Mesothelial cell of epicardium (in vitro differentiated cells): ENCODE measurements around the gene GRK4. TPM values are rescaled to one million over a fixed set of nuclear protein-coding genes. Genes with fewer than 3 reads are reported as not detected.

Source experiments
- DNase-seq, 2 experiments: peaks; one replicate each; pipeline ENCODE4 v3.0.0; 2021; ENCODE audit warnings: low spot score in 2 of 2; ENCODE audit not compliant: unreplicated experiment in 2 of 2
- H3K27ac Mint-ChIP-seq: 2 replicates; pipeline ENCODE4 v1.8.0; 2021; ENCODE audit warnings: mixed read lengths
- H3K27me3 Mint-ChIP-seq: 2 replicates; pipeline ENCODE4 v1.8.0; 2021; ENCODE audit warnings: low read depth, mixed read lengths
- H3K36me3 Mint-ChIP-seq: 2 replicates; pipeline ENCODE4 v1.8.0; 2021; ENCODE audit warnings: mixed read lengths
- H3K4me1 Mint-ChIP-seq: 2 replicates; pipeline ENCODE4 v1.8.0; 2021; ENCODE audit warnings: mixed read lengths
- H3K4me3 Mint-ChIP-seq: 2 replicates; pipeline ENCODE4 v1.8.0; 2021; ENCODE audit warnings: mild to moderate bottlenecking, moderate library complexity, mixed read lengths
- H3K9me3 Mint-ChIP-seq: 2 replicates; pipeline ENCODE4 v1.8.0; 2021; ENCODE audit warnings: mixed read lengths
- total RNA-seq: library from RNA; stranded (reverse); gene quantifications from 3 replicates; pipeline ENCODE4 v1.2.1, GENCODE V29; 2021
- TF ChIP-seq, protein P1 (sequence below): fragments of 200-600 bp; sonication (generic); IDR thresholded peaks from one replicate; pipeline ENCODE4 v1.5.0; 2021; ENCODE audit warnings: antibody characterized with exemption; ENCODE audit not compliant: unreplicated experiment

The GRK4 gene
- total RNA-seq, 1 donor from 2014 or later = 18.4 TPM

DNA sequence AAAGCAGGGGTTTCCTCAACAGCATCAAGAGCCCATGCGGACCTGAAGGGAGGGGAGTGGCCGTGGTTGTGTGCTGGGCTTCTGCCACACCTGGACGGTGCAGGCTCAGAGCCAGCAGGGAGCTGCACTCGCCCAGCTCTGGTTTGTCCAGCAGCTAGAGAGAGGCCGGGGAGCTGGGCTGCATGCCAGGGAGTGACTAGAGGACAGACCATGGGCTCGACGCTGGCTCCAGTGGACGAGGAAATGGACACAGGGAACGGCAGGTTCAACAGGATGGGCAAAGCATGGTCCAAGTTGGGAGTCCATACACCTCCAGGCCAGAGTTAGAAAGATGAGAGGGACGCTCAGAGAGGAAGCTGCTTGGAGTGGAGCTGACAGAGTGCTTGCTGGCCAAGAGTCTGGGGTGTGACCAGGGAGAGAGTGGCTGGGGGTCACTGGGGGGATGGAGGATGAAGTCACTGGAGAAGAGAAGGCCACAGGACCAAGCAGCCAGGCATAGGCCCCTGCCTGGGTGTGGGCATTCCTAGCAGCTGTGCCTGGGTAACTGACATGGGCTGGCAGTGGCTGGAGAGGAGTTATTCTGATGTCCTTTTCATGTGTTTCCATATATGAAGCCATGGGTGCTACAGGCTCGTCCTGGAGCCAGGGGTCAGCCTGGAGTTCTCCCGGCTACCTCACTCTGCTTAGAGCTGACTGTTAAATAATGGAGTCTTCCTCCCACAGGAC lies 68.1 kb downstream of the GRK4 start:
- DNase-seq = no peak
- H3K4me3 Mint-ChIP-seq = no peak overlapping the region
- no peaks in the 10 kb centered on the region for H3K27me3 Mint-ChIP-seq
- no peaks in the 10 kb centered on the region for H3K36me3 Mint-ChIP-seq
- TF ChIP-seq, protein P1, sequence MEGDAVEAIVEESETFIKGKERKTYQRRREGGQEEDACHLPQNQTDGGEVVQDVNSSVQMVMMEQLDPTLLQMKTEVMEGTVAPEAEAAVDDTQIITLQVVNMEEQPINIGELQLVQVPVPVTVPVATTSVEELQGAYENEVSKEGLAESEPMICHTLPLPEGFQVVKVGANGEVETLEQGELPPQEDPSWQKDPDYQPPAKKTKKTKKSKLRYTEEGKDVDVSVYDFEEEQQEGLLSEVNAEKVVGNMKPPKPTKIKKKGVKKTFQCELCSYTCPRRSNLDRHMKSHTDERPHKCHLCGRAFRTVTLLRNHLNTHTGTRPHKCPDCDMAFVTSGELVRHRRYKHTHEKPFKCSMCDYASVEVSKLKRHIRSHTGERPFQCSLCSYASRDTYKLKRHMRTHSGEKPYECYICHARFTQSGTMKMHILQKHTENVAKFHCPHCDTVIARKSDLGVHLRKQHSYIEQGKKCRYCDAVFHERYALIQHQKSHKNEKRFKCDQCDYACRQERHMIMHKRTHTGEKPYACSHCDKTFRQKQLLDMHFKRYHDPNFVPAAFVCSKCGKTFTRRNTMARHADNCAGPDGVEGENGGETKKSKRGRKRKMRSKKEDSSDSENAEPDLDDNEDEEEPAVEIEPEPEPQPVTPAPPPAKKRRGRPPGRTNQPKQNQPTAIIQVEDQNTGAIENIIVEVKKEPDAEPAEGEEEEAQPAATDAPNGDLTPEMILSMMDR = no peak
- no peaks in the 10 kb centered on the region for H3K4me1 Mint-ChIP-seq
- no peaks in the 10 kb centered on the region for H3K9me3 Mint-ChIP-seq
- H3K27ac Mint-ChIP-seq = no peak overlapping the region

DNA sequence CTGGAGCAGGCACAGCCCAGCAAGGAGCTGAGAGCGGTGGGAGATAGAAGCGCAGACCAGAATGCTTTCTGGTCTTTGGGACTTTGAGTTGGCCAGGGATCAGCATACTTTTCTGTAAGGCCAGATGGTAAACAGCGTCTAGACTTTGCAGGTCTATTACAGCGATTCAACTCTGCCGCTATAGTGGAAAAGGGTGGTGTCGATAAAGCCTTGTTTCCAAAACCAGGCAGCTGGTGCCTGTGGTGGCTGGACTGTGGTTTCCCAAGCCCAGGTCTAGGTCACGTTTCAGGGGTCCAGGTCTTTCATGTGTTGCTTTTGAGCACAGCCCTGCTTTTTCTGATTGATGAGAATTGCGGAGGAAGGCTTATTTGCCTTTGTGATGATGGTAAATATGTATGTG lies 70.9 kb downstream of the GRK4 start:
- no peak for DNase-seq
- Mint-ChIP-seq H3K4me3 (no peak overlapping the region), H3K9me3 (no peaks in the 10 kb centered on the region), H3K27me3 (no peaks in the 10 kb centered on the region), H3K4me1 (peaks cover 12% of the 10 kb centered on the region), H3K27ac (no peak overlapping the region), H3K36me3 (no peaks in the 10 kb centered on the region)
- TF ChIP-seq, protein P1 = no peak

DNA sequence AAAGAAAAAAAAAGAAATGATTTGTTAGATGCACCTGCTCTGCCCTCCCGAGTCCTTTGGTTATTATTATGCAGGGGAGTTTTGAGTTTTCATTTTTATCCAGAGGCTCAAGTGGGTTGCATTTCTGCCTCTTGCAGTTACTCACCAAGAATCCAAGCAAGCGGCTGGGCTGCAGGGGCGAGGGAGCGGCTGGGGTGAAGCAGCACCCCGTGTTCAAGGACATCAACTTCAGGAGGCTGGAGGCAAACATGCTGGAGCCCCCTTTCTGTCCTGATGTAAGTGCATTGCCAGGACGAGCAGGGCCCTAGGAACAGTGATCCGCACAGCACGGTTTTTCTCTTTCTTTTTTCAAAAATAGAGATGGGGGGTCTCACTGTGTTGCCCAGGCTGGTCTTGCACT lies 71.9 kb downstream of the GRK4 start:
- no peak for DNase-seq
- no peak overlapping the region for H3K4me3 Mint-ChIP-seq
- H3K9me3 Mint-ChIP-seq = no peaks in the 10 kb centered on the region
- TF ChIP-seq, protein P1 = no peak
- no peak overlapping the region for H3K27ac Mint-ChIP-seq
- peaks cover 12% of the 10 kb centered on the region for H3K4me1 Mint-ChIP-seq
- no peaks in the 10 kb centered on the region for H3K27me3 Mint-ChIP-seq
- no peaks in the 10 kb centered on the region for H3K36me3 Mint-ChIP-seq

DNA sequence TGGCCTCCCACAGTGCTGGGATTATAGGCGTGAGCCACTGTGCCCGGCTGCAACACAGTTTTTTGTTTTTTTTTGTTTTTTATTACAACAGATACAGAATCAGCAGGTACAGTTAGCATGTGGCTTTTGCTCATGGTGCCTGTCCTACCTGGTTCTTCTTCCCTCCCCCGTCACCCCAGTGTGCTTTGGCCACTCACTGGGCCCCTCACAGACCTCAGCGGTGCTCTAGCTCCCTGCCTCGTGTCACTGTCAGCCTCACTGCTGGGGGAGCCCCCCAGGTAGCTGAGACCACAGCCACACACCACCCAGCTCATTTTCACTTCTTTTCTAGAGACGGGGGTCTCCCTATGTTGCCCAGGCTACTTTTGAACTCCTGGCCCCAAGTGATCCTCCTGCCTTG lies 72.3 kb downstream of the GRK4 start:
- TF ChIP-seq, protein P1 = no peak
- H3K4me1 Mint-ChIP-seq = peaks cover 12% of the 10 kb centered on the region
- H3K4me3 Mint-ChIP-seq = no peak overlapping the region
- no peaks in the 10 kb centered on the region for H3K27me3 Mint-ChIP-seq
- H3K27ac Mint-ChIP-seq = no peak overlapping the region
- no peaks in the 10 kb centered on the region for H3K9me3 Mint-ChIP-seq
- H3K36me3 Mint-ChIP-seq = no peaks in the 10 kb centered on the region
- no peak for DNase-seq

DNA sequence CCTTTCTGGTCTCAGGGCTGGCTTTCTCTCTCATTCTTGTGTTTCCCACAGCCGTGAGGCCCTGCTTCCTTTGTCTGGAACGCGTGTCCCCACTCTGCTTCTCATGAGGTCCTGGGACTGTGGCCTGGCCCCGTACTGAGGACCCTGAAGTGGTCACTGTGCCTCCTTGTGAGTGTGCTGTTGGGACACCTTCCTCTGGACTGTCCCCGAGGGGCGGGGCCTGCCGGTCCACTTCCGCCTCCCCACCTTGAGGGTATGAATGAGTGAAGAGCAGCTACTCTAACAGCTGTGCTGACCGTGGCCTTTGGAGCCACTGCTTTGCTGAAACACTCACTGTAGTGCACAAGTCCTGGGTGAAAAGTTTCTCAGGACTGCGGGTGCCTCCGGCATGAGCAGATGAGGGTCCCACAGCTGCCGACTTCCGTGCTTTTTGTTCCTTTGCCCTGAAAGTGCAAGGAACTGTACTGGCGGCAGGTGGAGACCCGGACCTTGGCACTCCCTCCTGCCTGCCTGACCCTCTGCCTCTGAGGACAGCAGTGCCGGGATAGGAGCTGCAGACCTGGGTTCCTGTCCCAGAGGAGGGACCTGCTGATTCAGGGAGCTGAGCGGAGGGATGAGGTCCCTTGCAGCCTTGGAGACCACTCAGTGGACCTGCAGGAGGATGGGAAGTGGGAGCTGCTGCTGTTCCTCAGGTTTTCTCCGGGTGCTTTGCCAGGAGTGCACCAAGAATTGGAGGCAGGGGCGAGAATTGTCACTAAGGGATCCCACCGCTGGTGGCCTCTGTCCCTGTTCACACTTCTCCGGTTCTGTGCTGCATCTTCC lies 73.0 kb downstream of the GRK4 start:
- DNase-seq = no peak
- Mint-ChIP-seq H3K27ac (no peak overlapping the region), H3K4me3 (no peak overlapping the region), H3K27me3 (no peaks in the 10 kb centered on the region), H3K9me3 (no peaks in the 10 kb centered on the region), H3K4me1 (peaks cover 12% of the 10 kb centered on the region), H3K36me3 (no peaks in the 10 kb centered on the region)
- TF ChIP-seq, protein P1 = no peak
